ENCODE measurements around the gene GEMIN5. TPM values are rescaled to one million over a fixed set of nuclear protein-coding genes. Genes with fewer than 3 reads are reported as not detected.
A peak's percentile ranks its signal among the peaks of the same experiment; 100 is the strongest.

The GEMIN5 gene
- total and polyA plus RNA-seq, 2 of the 13 experiments (the other 11 are each of a cell fraction or from before 2014, with no cell fraction given) = 6.6 to 28.6 TPM

GRCh38 chr5:154937718-154938466 is at the start of gene GEMIN5 (continued):
- TF ChIP-seq PBX3 (CRISPR knock-in tag; IDR thresholded peaks at IDR 0.05; ENCODE audit: borderline replicate concordance) = no peak
- no peak for TF ChIP-seq MEIS2 (CRISPR knock-in tag; IDR thresholded peaks at IDR 0.05)
- peak; percentile 87; the same call in 1 of the 2 replicates for TF ChIP-seq CBX5 (CRISPR knock-in tag; IDR thresholded peaks at IDR 0.05; ENCODE audit: borderline replicate concordance)
- peak; percentile 69 for TF ChIP-seq BHLHE40 (IDR thresholded peaks at IDR 0.05; ENCODE audit: low read length)
- 0 out of 2 replicates have a peak, but pooled peaks have one; percentile 25 for TF ChIP-seq HNF4A (CRISPR knock-in tag; IDR thresholded peaks at IDR 0.05)
- no peak for TF ChIP-seq NCOA5 (CRISPR knock-in tag; IDR thresholded peaks at IDR 0.05)
- TF ChIP-seq SUZ12 (IDR thresholded peaks at IDR 0.05; ENCODE audit: low read depth, low read length) = no peak
- TF ChIP-seq ZNF776 (CRISPR knock-in tag; IDR thresholded peaks at IDR 0.05) = peak; percentile 55; the same call in 1 of the 2 replicates
- 0 out of 2 replicates have a peak, but pooled peaks have one; percentile 66 for TF ChIP-seq REL (CRISPR knock-in tag; conservative IDR thresholded peaks at IDR 0.05)
- no peak for TF ChIP-seq NFE2 (CRISPR knock-in tag; IDR thresholded peaks at IDR 0.05)
- TF ChIP-seq NR1H2 (CRISPR knock-in tag; IDR thresholded peaks at IDR 0.05; ENCODE audit: borderline replicate concordance, low read depth) = peak; percentile 47; the same call in 1 of the 2 replicates
- TF ChIP-seq ZNF256 (CRISPR knock-in tag; conservative IDR thresholded peaks at IDR 0.05) = no peak; the same call in 1 of the 2 replicates
- TF ChIP-seq, protein P1, sequence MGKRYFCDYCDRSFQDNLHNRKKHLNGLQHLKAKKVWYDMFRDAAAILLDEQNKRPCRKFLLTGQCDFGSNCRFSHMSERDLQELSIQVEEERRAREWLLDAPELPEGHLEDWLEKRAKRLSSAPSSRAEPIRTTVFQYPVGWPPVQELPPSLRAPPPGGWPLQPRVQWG (CRISPR knock-in tag; IDR thresholded peaks at IDR 0.05; ENCODE audit: borderline replicate concordance, low read depth) = no peak
- 0 out of 2 replicates have a peak, but pooled peaks have one; percentile 30 for TF ChIP-seq ZNF331 (CRISPR knock-in tag; IDR thresholded peaks at IDR 0.05)
- peak; percentile 77 for TF ChIP-seq ZFP41 (CRISPR knock-in tag; IDR thresholded peaks at IDR 0.05; ENCODE audit: borderline replicate concordance)
- TF ChIP-seq SMAD3 (CRISPR knock-in tag; IDR thresholded peaks at IDR 0.05) = peak; percentile 69; the same call in 1 of the 2 replicates
- no peak for TF ChIP-seq NFIC (IDR thresholded peaks at IDR 0.05; ENCODE audit: low read length)
- TF ChIP-seq, protein P2, sequence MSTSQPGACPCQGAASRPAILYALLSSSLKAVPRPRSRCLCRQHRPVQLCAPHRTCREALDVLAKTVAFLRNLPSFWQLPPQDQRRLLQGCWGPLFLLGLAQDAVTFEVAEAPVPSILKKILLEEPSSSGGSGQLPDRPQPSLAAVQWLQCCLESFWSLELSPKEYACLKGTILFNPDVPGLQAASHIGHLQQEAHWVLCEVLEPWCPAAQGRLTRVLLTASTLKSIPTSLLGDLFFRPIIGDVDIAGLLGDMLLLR (CRISPR knock-in tag; IDR thresholded peaks at IDR 0.05) = peak; percentile 32; the same call in 1 of the 2 replicates
- TF ChIP-seq BRCA1 (CRISPR knock-in tag; IDR thresholded peaks at IDR 0.05) = no peak
- TF ChIP-seq XRCC5 (optimal IDR thresholded peaks at IDR 0.05; ENCODE audit: low read length) = peak; percentile 86
- TF ChIP-seq ZFY (CRISPR knock-in tag; IDR thresholded peaks at IDR 0.05) = peak; percentile 85
- no peak for TF ChIP-seq RFX1 (IDR thresholded peaks at IDR 0.05)
- TF ChIP-seq HOXA7 (CRISPR knock-in tag; IDR thresholded peaks at IDR 0.05) = no peak
- peak; percentile 23; the same call in 1 of the 2 replicates for TF ChIP-seq ZNF232 (CRISPR knock-in tag; IDR thresholded peaks at IDR 0.05; ENCODE audit: borderline replicate concordance)
- peak; percentile 62; the same call in 1 of the 2 replicates for TF ChIP-seq ZSCAN25 (CRISPR knock-in tag; IDR thresholded peaks at IDR 0.05)
- no peak for TF ChIP-seq PBX2 (CRISPR knock-in tag; IDR thresholded peaks at IDR 0.05)
- TF ChIP-seq JARID2 (CRISPR knock-in tag; IDR thresholded peaks at IDR 0.05; ENCODE audit: insufficient replicate concordance) = peak; percentile 47
- peak; percentile 82 for TF ChIP-seq POLR2AphosphoS5 (IDR thresholded peaks at IDR 0.05; ENCODE audit: low read depth, low read length)

Measured in HepG2 (cell line).